GM23248 (cell line): ENCODE measurements around the gene L1TD1. TPM values are rescaled to one million over a fixed set of nuclear protein-coding genes. Genes with fewer than 3 reads are reported as not detected.

Experiments
- DNase-seq: peaks from one replicate; pipeline ENCODE4 v3.0.0-alpha.2; 2015
- H2AFZ ChIP-seq: fragments of 200-600 bp; sonication (generic); 2 replicates; pipeline ENCODE4 v1.6.1; 2016; ENCODE audit warnings: antibody characterized with exemption
- H3F3A ChIP-seq: fragments of 200-600 bp; sonication (generic); 2 replicates; pipeline ENCODE4 v1.6.1; 2016; ENCODE audit warnings: mild to moderate bottlenecking, antibody characterized with exemption, mixed run types; ENCODE audit not compliant: insufficient read depth
- H3K27ac ChIP-seq: fragments of 200-600 bp; sonication (generic); 2 replicates; pipeline ENCODE4 v1.5.1; 2016; ENCODE audit warnings: mild to moderate bottlenecking
- H3K27me3 ChIP-seq: fragments of 200-600 bp; sonication (generic); replicated peaks from 2 replicates; pipeline ENCODE4 v1.6.1; 2016; ENCODE audit warnings: mild to moderate bottlenecking; ENCODE audit not compliant: insufficient read depth
- H3K36me3 ChIP-seq: fragments of 200-600 bp; sonication (generic); 2 replicates; pipeline ENCODE4 v1.6.1; 2016; ENCODE audit warnings: low read depth, mild to moderate bottlenecking
- H3K4me1 ChIP-seq: fragments of 200-600 bp; sonication (generic); 2 replicates; pipeline ENCODE4 v1.6.1; 2016; ENCODE audit warnings: mild to moderate bottlenecking; ENCODE audit not compliant: insufficient read depth
- H3K4me2 ChIP-seq: fragments of 200-600 bp; sonication (generic); one replicate; pipeline ENCODE4 v1.6.1; 2016; ENCODE audit warnings: mild to moderate bottlenecking; ENCODE audit not compliant: unreplicated experiment
- H3K4me3 ChIP-seq: fragments of 200-600 bp; sonication (generic); 2 replicates; pipeline ENCODE4 v1.5.1; 2016; ENCODE audit warnings: mild to moderate bottlenecking
- H3K79me2 ChIP-seq: fragments of 200-600 bp; sonication (generic); 2 replicates; pipeline ENCODE4 v1.6.1; 2016; ENCODE audit warnings: mild to moderate bottlenecking; ENCODE audit not compliant: insufficient read depth
- H3K9ac ChIP-seq: fragments of 200-600 bp; sonication (generic); 2 replicates; pipeline ENCODE4 v1.6.1; 2016; ENCODE audit warnings: mild to moderate bottlenecking
- H3K9me2 ChIP-seq: fragments of 200-600 bp; sonication (generic); 2 replicates; pipeline ENCODE4 v1.6.1; 2016; ENCODE audit warnings: mixed run types, mild to moderate bottlenecking, moderate library complexity; ENCODE audit not compliant: insufficient read depth
- H3K9me3 ChIP-seq: fragments of 200-600 bp; sonication (generic); one replicate; pipeline ENCODE4 v1.6.1; 2017; ENCODE audit warnings: low read depth
- H4K20me1 ChIP-seq: fragments of 200-600 bp; sonication (generic); 2 replicates; pipeline ENCODE4 v1.6.0; 2016; ENCODE audit not compliant: insufficient read depth
- EZH2 ChIP-seq: fragments of 200-600 bp; sonication (generic); IDR thresholded peaks from 2 replicates; pipeline ENCODE4 v1.6.1; 2018; ENCODE audit warnings: antibody characterized with exemption, mild to moderate bottlenecking; ENCODE audit not compliant: insufficient read depth, poor library complexity, severe bottlenecking
- EZH2phosphoT487 ChIP-seq: fragments of 200-600 bp; sonication (generic); IDR thresholded peaks from 2 replicates; pipeline ENCODE4 v1.6.1; 2018; ENCODE audit warnings: antibody characterized with exemption, moderate library complexity, mild to moderate bottlenecking, low read depth; ENCODE audit not compliant: insufficient read depth
- WGBS, 2 experiments: methylation state at CpG; one replicate each; pipeline ENCODE4 v1.1.6; 2015 to 2017; ENCODE audit warnings: low lambda C conversion rate in 2 of 2, low coverage in 1 of 2; ENCODE audit errors: missing lambda C conversion rate in 2 of 2; 5-methylcytosine and 5-hydroxymethylcytosine counted together
- in situ Hi-C: fragments of 300-500 bp; cut with MboI; formaldehyde crosslinking; loops from 2 replicates; pipeline ENCODE4 v1.15.0; 2020
- polyA plus RNA-seq: library from polyadenylated mRNA; unstranded; fragments of >200 nt; fragmentation: Nextera tagmentation; extraction: Ambion mirVana; gene quantifications from 2 replicates; pipeline ENCODE4 v1.2.1, GENCODE V29; 2016
- total RNA-seq: library from RNA; depleted of rRNA; stranded (reverse); fragments of >200 nt; shearing (Covaris generic); gene quantifications from 2 replicates; pipeline ENCODE4 v1.2.3, GENCODE V29; 2014

Gene L1TD1
- total and polyA plus RNA-seq, 2 experiments from 2014 or later, result 0.11 to 0.14 TPM

DNA sequence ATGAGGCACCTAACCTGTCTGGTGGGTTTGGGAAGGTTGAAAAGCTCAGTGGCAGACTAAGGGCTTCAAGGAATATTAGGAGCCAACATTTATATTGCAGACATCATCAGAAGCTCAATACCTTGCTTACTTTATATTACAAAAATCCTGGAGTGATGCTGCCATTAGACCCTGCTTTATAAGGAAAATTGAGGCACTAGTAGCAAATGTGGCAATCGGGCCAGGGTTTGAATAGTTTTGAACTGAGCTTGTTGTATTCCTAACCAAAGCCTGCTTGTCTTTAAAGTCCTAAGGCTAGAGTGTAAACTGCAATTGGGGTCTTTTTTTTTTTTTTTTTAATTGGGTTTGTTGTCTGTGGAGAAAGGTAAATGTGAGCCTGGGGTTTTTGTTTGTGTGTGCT is 14.3 kb downstream of the L1TD1 start:
- Histone ChIP-seq H4K20me1 (no peaks in the 10 kb centered on the region), H3K27me3 (no peaks in the 10 kb centered on the region), H3K9me2 (no peaks in the 10 kb centered on the region), H3K79me2 (no peaks in the 10 kb centered on the region), H3F3A (no peaks in the 10 kb centered on the region; the same call in 1 of the 2 replicates), H3K4me1 (no peaks in the 10 kb centered on the region), H3K4me2 (no peak overlapping the region), H3K27ac (no peak overlapping the region), H3K4me3 (no peak overlapping the region), H3K9me3 (no peaks in the 10 kb centered on the region), H3K36me3 (no peaks in the 10 kb centered on the region), H2AFZ (no peak overlapping the region), H3K9ac (no peak overlapping the region)
- in situ Hi-C loops, result no loop called here
- TF ChIP-seq EZH2phosphoT487 (no peak), EZH2 (no peak)
- no peak for DNase-seq
- WGBS, 2 experiments, result 4 to 12% methylated on average over 1 of the region's 1 CpG

- no peaks in the 10 kb centered on the region for H3K36me3 ChIP-seq
- H3K9me2 ChIP-seq, result no peaks in the 10 kb centered on the region
- 55 to 56% methylated on average over 1 of the region's 1 CpG for WGBS, 2 experiments
- no peaks in the 10 kb centered on the region for H3K4me1 ChIP-seq
- H3K27me3 ChIP-seq, result no peaks in the 10 kb centered on the region
- H2AFZ ChIP-seq, result no peak overlapping the region
- H3K27ac ChIP-seq, result no peak overlapping the region
- no peak overlapping the region for H3K4me2 ChIP-seq
- H3K79me2 ChIP-seq, result no peaks in the 10 kb centered on the region
- TF ChIP-seq EZH2phosphoT487, result no peak
- no peak for TF ChIP-seq EZH2
- no peaks in the 10 kb centered on the region for H4K20me1 ChIP-seq
- H3F3A ChIP-seq, result no peaks in the 10 kb centered on the region; the same call in 1 of the 2 replicates
- no peak overlapping the region for H3K4me3 ChIP-seq
- in situ Hi-C loops, result no loop called here
- peak; percentile 58 for DNase-seq
- H3K9me3 ChIP-seq, result no peaks in the 10 kb centered on the region
- H3K9ac ChIP-seq, result no peak overlapping the region
These were observed 15.4 kb downstream of the L1TD1 start for GRCh38 chr1:62209931-62210595.

GRCh38 chr1:62210960-62211359 is 16.3 kb downstream of the L1TD1 start:
- Histone ChIP-seq H3K9me2 (no peaks in the 10 kb centered on the region), H2AFZ (no peak overlapping the region), H3K9ac (no peak overlapping the region), H3K4me3 (no peak overlapping the region), H3K4me1 (no peaks in the 10 kb centered on the region), H3K79me2 (no peaks in the 10 kb centered on the region), H3K27ac (no peak overlapping the region), H4K20me1 (no peaks in the 10 kb centered on the region), H3F3A (no peaks in the 10 kb centered on the region; the same call in 1 of the 2 replicates), H3K4me2 (no peak overlapping the region), H3K9me3 (no peaks in the 10 kb centered on the region), H3K36me3 (no peaks in the 10 kb centered on the region), H3K27me3 (no peaks in the 10 kb centered on the region)
- peak; percentile 30 for DNase-seq
- in situ Hi-C loops, result no loop called here
- WGBS, 2 experiments, result 35 to 46% methylated on average over 1 of the region's 1 CpG
- TF ChIP-seq EZH2 (no peak), EZH2phosphoT487 (no peak)

- H4K20me1 ChIP-seq, result no peaks in the 10 kb centered on the region
- no peak overlapping the region for H3K27ac ChIP-seq
- TF ChIP-seq EZH2 (no peak), EZH2phosphoT487 (no peak)
- no peaks in the 10 kb centered on the region for H3K9me3 ChIP-seq
- 47 to 62% methylated on average over 6 of the region's 6 CpGs for WGBS, 2 experiments
- H3F3A ChIP-seq, result no peaks in the 10 kb centered on the region; the same call in 1 of the 2 replicates
- no peaks in the 10 kb centered on the region for H3K9me2 ChIP-seq
- H2AFZ ChIP-seq, result no peak overlapping the region
- no peaks in the 10 kb centered on the region for H3K4me1 ChIP-seq
- H3K79me2 ChIP-seq, result no peaks in the 10 kb centered on the region
- H3K27me3 ChIP-seq, result no peaks in the 10 kb centered on the region
- no peak for DNase-seq
- no peak overlapping the region for H3K4me2 ChIP-seq
- in situ Hi-C loops, result no loop called here
- no peak overlapping the region for H3K9ac ChIP-seq
- no peaks in the 10 kb centered on the region for H3K36me3 ChIP-seq
- H3K4me3 ChIP-seq, result no peak overlapping the region
These were observed 17.8 kb downstream of the L1TD1 start for GRCh38 chr1:62212411-62212810.
